Effector memory CD4-positive, alpha-beta T cell (primary cell): Measurements from ENCODE around the gene OST4.
A peak's percentile ranks its signal among the peaks of the same experiment; 100 is the strongest.

Experiments
- DNase-seq, 3 donors: peaks; one replicate each; pipeline ENCODE4 v3.0.0-alpha.2; 2020
- H3K27ac ChIP-seq: 2 replicates; pipeline ENCODE4 v1.7.0; 2013; ENCODE audit warnings: mild to moderate bottlenecking, low read length, moderate library complexity; ENCODE audit not compliant: insufficient read depth, poor library complexity, severe bottlenecking
- H3K27me3 ChIP-seq: replicated peaks from 2 replicates; pipeline ENCODE4 v1.7.0; 2013; ENCODE audit warnings: mild to moderate bottlenecking, low read length; ENCODE audit not compliant: insufficient read depth, control insufficient read depth, poor library complexity, severe bottlenecking
- H3K36me3 ChIP-seq: 2 replicates; pipeline ENCODE4 v1.7.0; 2013; ENCODE audit warnings: mild to moderate bottlenecking, low read length, moderate library complexity; ENCODE audit not compliant: control insufficient read depth, insufficient read depth
- H3K4me1 ChIP-seq: 2 replicates; pipeline ENCODE4 v1.7.0; 2013; ENCODE audit warnings: low read length, mild to moderate bottlenecking; ENCODE audit not compliant: control insufficient read depth, insufficient read depth, poor library complexity, severe bottlenecking
- H3K4me3 ChIP-seq: 2 replicates; pipeline ENCODE4 v1.7.0; 2013; ENCODE audit warnings: low read length, low read depth, mild to moderate bottlenecking; ENCODE audit not compliant: insufficient read depth, poor library complexity, severe bottlenecking
- H3K9me3 ChIP-seq: 2 replicates; pipeline ENCODE4 v1.7.0; 2013; ENCODE audit warnings: mild to moderate bottlenecking, low read length, moderate library complexity; ENCODE audit not compliant: control insufficient read depth

Gene OST4

DNA sequence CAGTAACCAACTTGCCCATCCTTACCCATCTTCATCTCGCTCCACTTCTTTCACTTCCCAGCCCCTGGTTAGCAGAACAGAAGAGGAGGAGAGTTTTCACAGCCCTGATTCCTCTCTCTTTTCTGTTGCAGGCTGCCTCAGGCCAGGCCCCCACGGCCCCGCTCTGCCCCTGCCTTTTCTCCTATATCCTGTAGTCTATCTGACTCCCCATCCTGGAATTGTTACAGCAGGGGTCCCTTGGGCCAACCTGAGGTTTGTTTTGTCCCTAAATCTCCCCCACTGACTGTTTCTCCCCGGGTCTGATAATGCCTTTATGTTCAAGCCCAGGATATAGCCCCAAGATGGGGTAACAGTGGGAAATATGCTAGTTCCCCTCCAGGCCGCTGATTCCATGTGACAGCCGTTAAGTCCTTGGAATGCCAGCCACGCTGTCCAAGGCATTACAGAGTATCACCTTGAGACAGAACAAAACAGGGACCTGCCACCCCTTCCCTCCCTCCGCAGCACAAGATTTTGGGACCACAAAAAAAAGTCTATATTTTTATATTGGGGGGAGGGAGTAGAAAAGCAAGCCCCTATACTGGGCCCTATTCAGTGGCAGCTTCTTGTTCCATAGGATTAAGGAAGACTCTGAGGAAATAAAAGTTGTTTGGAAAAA lies 1.4 kb downstream of the OST4 start:
- Histone ChIP-seq H3K4me3 (peak overlapping the region; percentile 77), H3K9me3 (no peaks in the 10 kb centered on the region), H3K36me3 (peaks cover 16% of the 10 kb centered on the region), H3K4me1 (peaks cover 27% of the 10 kb centered on the region), H3K27me3 (no peaks in the 10 kb centered on the region), H3K27ac (peak overlapping the region; percentile 94)
- DNase-seq, result no peak

DNA sequence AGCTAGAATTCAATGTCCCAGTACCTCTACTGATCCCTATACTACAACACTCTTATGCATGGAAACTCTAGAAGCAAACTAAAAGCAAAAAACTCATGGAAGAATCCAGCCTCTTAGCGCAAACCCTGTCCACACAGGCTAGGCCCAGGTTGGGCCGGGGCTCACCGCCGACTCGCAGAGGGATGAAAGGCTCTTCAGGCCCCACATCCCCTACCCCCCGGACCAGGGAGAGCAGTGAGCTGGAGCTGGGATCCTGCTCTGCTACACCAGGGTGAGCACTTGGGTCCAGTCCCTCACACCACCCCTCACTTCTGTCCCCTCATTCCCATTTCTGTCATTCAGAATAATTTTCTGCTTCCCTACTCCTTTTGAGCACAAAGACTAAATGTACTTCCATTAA lies 2.0 kb downstream of the OST4 start:
- Histone ChIP-seq H3K27ac (no peak overlapping the region), H3K4me3 (no peak overlapping the region), H3K4me1 (peaks cover 21% of the 10 kb centered on the region), H3K36me3 (peaks cover 16% of the 10 kb centered on the region), H3K27me3 (no peaks in the 10 kb centered on the region), H3K9me3 (no peaks in the 10 kb centered on the region)
- no peak for DNase-seq

- H3K27me3 ChIP-seq, result no peaks in the 10 kb centered on the region
- H3K27ac ChIP-seq, result no peak overlapping the region
- no peak overlapping the region for H3K4me3 ChIP-seq
- peaks cover 16% of the 10 kb centered on the region for H3K36me3 ChIP-seq
- DNase-seq, result no peak
- no peaks in the 10 kb centered on the region for H3K9me3 ChIP-seq
- H3K4me1 ChIP-seq, result peaks cover 20% of the 10 kb centered on the region
Observed at GRCh38 chr2:27067385-27067784, 4.1 kb downstream of the OST4 start.

- peaks cover 16% of the 10 kb centered on the region for H3K36me3 ChIP-seq
- no peaks in the 10 kb centered on the region for H3K9me3 ChIP-seq
- H3K27me3 ChIP-seq, result no peaks in the 10 kb centered on the region
- peaks cover 6% of the 10 kb centered on the region for H3K4me1 ChIP-seq
- no peak for DNase-seq
- H3K27ac ChIP-seq, result no peak overlapping the region
- no peak overlapping the region for H3K4me3 ChIP-seq
Observed at GRCh38 chr2:27065128-27065527, 6.3 kb downstream of the OST4 start.

DNA sequence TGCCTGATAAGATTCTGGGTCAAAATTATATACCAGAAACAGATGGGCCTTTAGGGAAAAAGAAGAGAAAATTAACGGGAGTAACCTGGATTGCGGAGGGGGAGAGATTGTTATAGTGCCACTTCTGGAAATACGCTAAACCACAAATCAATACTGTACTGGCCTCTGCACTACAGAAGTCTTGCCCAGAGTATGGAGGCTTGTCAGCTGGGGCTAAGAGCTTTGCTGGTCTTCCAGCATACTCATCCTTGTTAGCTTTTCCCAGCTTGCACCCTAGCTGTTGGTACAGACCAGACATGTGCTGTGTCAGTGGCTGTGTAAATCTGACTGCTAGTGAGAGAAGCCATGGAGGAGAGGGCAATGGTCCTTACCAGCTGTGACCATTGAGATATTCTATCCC lies 11.1 kb downstream of the OST4 start:
- Histone ChIP-seq H3K36me3 (peaks cover 4% of the 10 kb centered on the region), H3K4me1 (no peaks in the 10 kb centered on the region), H3K27me3 (no peaks in the 10 kb centered on the region), H3K4me3 (no peak overlapping the region), H3K27ac (no peak overlapping the region), H3K9me3 (no peaks in the 10 kb centered on the region)
- no peak for DNase-seq

DNA sequence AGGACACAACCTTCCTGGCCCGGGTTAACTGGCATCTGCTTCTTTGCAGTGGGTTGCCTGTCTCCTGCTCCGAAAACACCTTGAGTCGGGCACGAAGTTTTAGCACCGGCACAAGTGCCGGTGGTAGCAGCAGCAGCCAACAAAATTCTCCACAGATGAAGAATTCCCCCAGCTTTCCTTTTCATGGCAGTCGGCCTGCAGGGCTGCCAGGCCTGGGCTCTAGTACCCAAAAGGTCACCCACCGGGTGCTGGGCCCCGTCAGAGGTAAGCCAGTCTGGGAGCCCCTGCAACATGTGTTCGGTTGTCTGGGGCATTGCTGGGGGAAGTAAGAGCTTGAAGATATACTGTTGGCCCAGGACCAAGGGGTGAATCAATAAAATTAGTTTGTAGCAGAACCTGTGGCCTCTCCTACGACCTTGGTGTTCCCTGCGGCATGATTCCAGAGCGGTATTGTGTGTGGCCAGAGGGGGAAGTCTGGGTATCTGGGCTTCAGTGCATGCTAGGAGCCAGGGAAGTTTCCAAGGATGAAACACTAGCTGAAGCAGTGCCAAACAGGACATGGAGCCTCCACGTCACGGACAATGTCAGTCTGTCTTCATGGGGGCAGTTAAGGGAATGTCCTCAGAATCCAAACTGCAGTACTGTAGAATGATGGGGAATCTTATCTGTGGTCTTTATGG lies 12.2 kb downstream of the OST4 start:
- H3K36me3 ChIP-seq, result peaks cover 4% of the 10 kb centered on the region
- no peak overlapping the region for H3K27ac ChIP-seq
- no peaks in the 10 kb centered on the region for H3K9me3 ChIP-seq
- no peaks in the 10 kb centered on the region for H3K4me1 ChIP-seq
- H3K27me3 ChIP-seq, result no peaks in the 10 kb centered on the region
- DNase-seq, result no peak
- no peak overlapping the region for H3K4me3 ChIP-seq

- H3K27me3 ChIP-seq, result no peaks in the 10 kb centered on the region
- H3K4me3 ChIP-seq, result no peak overlapping the region
- no peaks in the 10 kb centered on the region for H3K9me3 ChIP-seq
- peaks cover 4% of the 10 kb centered on the region for H3K36me3 ChIP-seq
- no peaks in the 10 kb centered on the region for H3K4me1 ChIP-seq
- no peak overlapping the region for H3K27ac ChIP-seq
- DNase-seq, result no peak
Observed at GRCh38 chr2:27058210-27058609, 13.2 kb downstream of the OST4 start.

- H3K4me3 ChIP-seq, result no peak overlapping the region
- H3K4me1 ChIP-seq, result no peaks in the 10 kb centered on the region
- H3K9me3 ChIP-seq, result no peaks in the 10 kb centered on the region
- H3K27me3 ChIP-seq, result no peaks in the 10 kb centered on the region
- no peak for DNase-seq
- peaks cover 4% of the 10 kb centered on the region for H3K36me3 ChIP-seq
- no peak overlapping the region for H3K27ac ChIP-seq
Observed at GRCh38 chr2:27057184-27057583, 14.3 kb downstream of the OST4 start.

- Histone ChIP-seq H3K4me1 (peaks cover 3% of the 10 kb centered on the region), H3K36me3 (peaks cover 4% of the 10 kb centered on the region), H3K27me3 (no peaks in the 10 kb centered on the region), H3K4me3 (no peak overlapping the region), H3K27ac (no peak overlapping the region), H3K9me3 (no peaks in the 10 kb centered on the region)
- DNase-seq, result no peak
Observed at GRCh38 chr2:27054721-27055120, 16.7 kb downstream of the OST4 start.

GRCh38 chr2:27053776-27054175 lies 17.7 kb downstream of the OST4 start:
- Histone ChIP-seq H3K4me1 (peaks cover 5% of the 10 kb centered on the region), H3K27ac (no peak overlapping the region), H3K27me3 (no peaks in the 10 kb centered on the region), H3K36me3 (no peaks in the 10 kb centered on the region), H3K9me3 (no peaks in the 10 kb centered on the region), H3K4me3 (no peak overlapping the region)
- DNase-seq, result no peak
